B cell (primary cell): ENCODE data around the gene TMX2. TPM values are rescaled to one million over a fixed set of nuclear protein-coding genes. Genes with fewer than 3 reads are reported as not detected.

Experiments
- ATAC-seq: fragments of 200-7000 bp; cut with Tn5 transposase; one replicate; pipeline ENCODE4 v1.10.0; 2021; ENCODE audit warnings: low read depth, mild to moderate bottlenecking, moderate number of reproducible peaks, moderate library complexity
- CTCF ChIA-PET: fragments of 350-600 bp; sonication (Branson Sonifier 250); formaldehyde crosslinking; loops from one replicate; lab custom pipeline; 2021; ENCODE audit warnings: antibody characterized with exemption, inconsistent platforms; lab: Charles Lee
- POLR2A ChIA-PET: fragments of 350-600 bp; sonication (Branson Sonifier 250); formaldehyde crosslinking; loops from one replicate; lab custom pipeline; 2021; ENCODE audit warnings: antibody characterized with exemption; lab: Charles Lee
- DNase-seq: peaks from one replicate; pipeline ENCODE4 v3.0.0; 2013
- H2AFZ ChIP-seq: 2 replicates; pipeline ENCODE4 v1.6.1; 2012; ENCODE audit warnings: mild to moderate bottlenecking, low read depth, low read length; ENCODE audit not compliant: insufficient read depth, poor library complexity, severe bottlenecking
- H3K27ac ChIP-seq, 2 donors: 1 replicate in 1 of 2; 2 replicates in 1 of 2; pipeline ENCODE4 v1.5.1; 2012 to 2013; ENCODE audit warnings: low read length in 2 of 2, mild to moderate bottlenecking in 2 of 2, moderate library complexity in 1 of 2
- H3K27me3 ChIP-seq, 4 experiments: fragments of 200-600 bp in 1 of 4; sonication (generic) in 1 of 4; replicated peaks in 1 of 4; 1 replicate in 2 of 4; 2 replicates in 2 of 4; pipeline versions ENCODE4 v1.6.1 to v1.7.0; 2013 to 2016; ENCODE audit warnings: low read length in 3 of 4, mild to moderate bottlenecking in 2 of 4, mixed read lengths in 1 of 4, moderate library complexity in 1 of 4; ENCODE audit not compliant: insufficient read depth in 4 of 4, control insufficient read depth in 3 of 4; ENCODE audit errors: control extremely low read depth in 1 of 4
- H3K36me3 ChIP-seq, 2 experiments: replicated peaks in 1 of 2; 1 replicate in 1 of 2; 2 replicates in 1 of 2; pipeline versions ENCODE4 v1.6.1 to v1.7.1; 2013; ENCODE audit warnings: low read length in 1 of 2; ENCODE audit not compliant: insufficient read depth in 2 of 2, control insufficient read depth in 1 of 2; ENCODE audit errors: control extremely low read depth in 1 of 2, extremely low read depth in 1 of 2
- H3K4me1 ChIP-seq, 2 donors: fragments of 200-600 bp in 1 of 2; sonication (generic) in 1 of 2; 1 replicate in 1 of 2; 2 replicates in 1 of 2; pipeline versions ENCODE4 v1.5.1 to v1.6.1; 2013 to 2017; ENCODE audit warnings: low read length in 2 of 2; ENCODE audit not compliant: control insufficient read depth in 2 of 2, insufficient read depth in 2 of 2
- H3K4me2 ChIP-seq: replicated peaks from 2 replicates; pipeline ENCODE3; 2012; ENCODE audit warnings: mild to moderate bottlenecking, low read depth, low read length; ENCODE audit not compliant: poor library complexity, severe bottlenecking
- H3K4me3 ChIP-seq, 5 experiments: fragments of 200-600 bp in 1 of 5; sonication (generic) in 1 of 5; 1 replicate in 3 of 5; 2 replicates in 2 of 5; pipeline versions ENCODE4 v1.5.1 to v1.7.0; 2011 to 2016; ENCODE audit warnings: low read length in 4 of 5, mild to moderate bottlenecking in 4 of 5, low read depth in 2 of 5, control low read depth in 1 of 5, moderate library complexity in 1 of 5; ENCODE audit not compliant: insufficient read depth in 1 of 5; ENCODE audit errors: control extremely low read depth in 1 of 5, extremely low read depth in 1 of 5
- H3K79me2 ChIP-seq: fragments of 200-600 bp; sonication (generic); one replicate; pipeline ENCODE4 v1.6.0; 2016; ENCODE audit warnings: low read length; ENCODE audit not compliant: control insufficient read depth, insufficient read depth
- H3K9ac ChIP-seq: fragments of 200-600 bp; sonication (generic); 2 replicates; pipeline ENCODE4 v1.6.1; 2017; ENCODE audit warnings: mild to moderate bottlenecking, low read length, moderate library complexity
- H3K9me3 ChIP-seq, 3 donors: one replicate each; pipeline versions ENCODE4 v1.6.1 to v1.7.1; 2013; ENCODE audit warnings: low read length in 2 of 3; ENCODE audit not compliant: control insufficient read depth in 2 of 3, insufficient read depth in 1 of 3; ENCODE audit errors: control extremely low read depth in 1 of 3
- H4K20me1 ChIP-seq: 2 replicates; pipeline ENCODE4 v1.6.0; 2012; ENCODE audit warnings: mild to moderate bottlenecking, low read length; ENCODE audit not compliant: insufficient read depth, control insufficient read depth, poor library complexity, severe bottlenecking
- H3K27ac Mint-ChIP-seq: one replicate; pipeline ENCODE4 v1.8.0; 2021; ENCODE audit warnings: mixed read lengths
- H3K27me3 Mint-ChIP-seq: one replicate; pipeline ENCODE4 v1.8.0; 2021; ENCODE audit warnings: mixed read lengths
- H3K4me1 Mint-ChIP-seq: one replicate; pipeline ENCODE4 v1.8.0; 2021; ENCODE audit warnings: mixed read lengths
- H3K4me3 Mint-ChIP-seq: one replicate; pipeline ENCODE4 v1.8.0; 2021; ENCODE audit warnings: mixed read lengths
- H3K9me3 Mint-ChIP-seq: one replicate; pipeline ENCODE4 v1.8.0; 2022; ENCODE audit warnings: mixed read lengths; ENCODE audit not compliant: insufficient read depth
- CTCF ChIP-seq: fragments of 200-600 bp; IDR thresholded peaks from one replicate; pipeline ENCODE4 v1.8.0; 2022; ENCODE audit warnings: antibody characterized with exemption, mild to moderate bottlenecking
- EZH2 ChIP-seq: IDR thresholded peaks from 2 replicates; pipeline ENCODE4 v1.6.1; 2012; ENCODE audit warnings: borderline replicate concordance, low read depth, mild to moderate bottlenecking, moderate library complexity, low read length; ENCODE audit not compliant: insufficient read depth, poor library complexity, severe bottlenecking
- WGBS: methylation state at CpG from one replicate; pipeline ENCODE4 v1.1.5; 2013; ENCODE audit warnings: missing lambda C conversion rate; ENCODE audit not compliant: insufficient coverage; 5-methylcytosine and 5-hydroxymethylcytosine counted together
- intact Hi-C: fragments of 100-400 bp; cut with micrococcal nuclease; formaldehyde crosslinking; loops from one replicate; pipeline ENCODE4 v1.10.0; 2022
- polyA plus RNA-seq: library from polyadenylated mRNA; depleted of rRNA; stranded (reverse); fragments of >200 nt; gene quantifications from 2 replicates; pipeline ENCODE4 v1.2.3, GENCODE V29; 2012
- total RNA-seq, 2 donors: library from RNA; stranded (reverse); fragments of 120-200 nt in 1 of 2; gene quantifications; 1 replicate in 1 of 2; 2 replicates in 1 of 2; pipeline versions ENCODE4 v1.2.3 to v1.2.4, GENCODE V29; 2013 to 2022

TMX2 gene
- total and polyA plus RNA-seq, 2 donors (not counting 1 experiment from before 2014, with no cell fraction given) = 40.3 to 60.2 TPM

DNA sequence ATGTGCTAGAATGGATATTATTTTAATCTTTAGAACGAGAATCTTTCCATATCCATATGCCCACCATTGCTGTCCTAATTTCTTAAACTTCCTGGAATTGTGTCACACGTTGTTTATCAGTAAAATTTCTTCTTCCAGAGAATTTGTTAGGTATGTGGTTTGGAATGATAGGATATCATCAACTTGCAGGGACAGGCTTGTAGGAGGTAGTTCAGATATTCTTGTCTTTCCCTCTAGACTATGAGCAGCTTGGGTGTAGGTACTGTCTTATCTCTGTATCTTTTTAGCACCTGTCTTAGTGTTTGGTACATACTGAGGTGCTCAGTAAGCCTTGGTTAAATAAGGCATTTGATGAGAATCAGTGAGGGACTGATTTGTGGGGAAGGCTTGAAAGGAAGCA, 52.6 kb downstream of the TMX2 start:
- DNase-seq (no peak), ATAC-seq (no peak)
- Histone ChIP-seq H3K79me2 (peaks cover 76% of the 10 kb centered on the region), H3K36me3 (no peaks in the 10 kb centered on the region), H3K27me3 (no peaks in the 10 kb centered on the region), H3K9me3 (no peaks in the 10 kb centered on the region), H3K9ac (no peak overlapping the region), H3K4me1 (peaks cover 15 to 19% of the 10 kb centered on the region in 2 donors), H3K4me3 (no peak overlapping the region), H2AFZ (no peak overlapping the region), H3K4me2 (no peak overlapping the region), H3K27ac (no peak overlapping the region), H4K20me1 (no peaks in the 10 kb centered on the region)
- H3K4me1 Mint-ChIP-seq = peaks cover 30% of the 10 kb centered on the region
- H3K4me3 Mint-ChIP-seq = no peak overlapping the region
- intact Hi-C loops = no loop called here
- no peak overlapping the region for H3K27ac Mint-ChIP-seq
- no peaks in the 10 kb centered on the region for H3K9me3 Mint-ChIP-seq
- ChIA-PET POLR2A (no interaction called here), CTCF (interaction anchor here (1.0 to 6.0 kb wide), 3 partner anchors 13 to 35 kb away, joined by 4 to 68 read pairs (median 6); partner anchors contain the start of gene BTBD18)
- no CpG with 5 or more reads among the region's 2 CpGs for WGBS
- no peaks in the 10 kb centered on the region for H3K27me3 Mint-ChIP-seq
- TF ChIP-seq EZH2 = no peak
- TF ChIP-seq CTCF = no peak

- no peaks in the 10 kb centered on the region for H3K27me3 Mint-ChIP-seq
- H3K4me1 Mint-ChIP-seq = peaks cover 13% of the 10 kb centered on the region
- H3K27ac Mint-ChIP-seq = no peak overlapping the region
- Histone ChIP-seq H3K4me2 (no peak overlapping the region), H3K9me3 (no peaks in the 10 kb centered on the region), H2AFZ (no peak overlapping the region), H3K27me3 (no peaks in the 10 kb centered on the region), H3K4me1 (peaks cover 4 to 9% of the 10 kb centered on the region in 2 donors), H3K79me2 (peaks cover 82% of the 10 kb centered on the region), H3K27ac (peak overlapping the region in 1 of 2 donors; percentile 59), H4K20me1 (no peaks in the 10 kb centered on the region), H3K9ac (no peak overlapping the region), H3K36me3 (no peaks in the 10 kb centered on the region), H3K4me3 (no peak overlapping the region)
- DNase-seq = no peak
- H3K9me3 Mint-ChIP-seq = no peaks in the 10 kb centered on the region
- no peak overlapping the region for H3K4me3 Mint-ChIP-seq
- intact Hi-C loops = no loop called here
- TF ChIP-seq EZH2 (no peak), CTCF (no peak)
- no CpG with 5 or more reads among the region's 1 CpG for WGBS
- ATAC-seq = no peak
- CTCF ChIA-PET = interaction anchor here (0.7 to 0.8 kb wide), 2 partner anchors 30 to 1448 kb away, joined by 4 to 5 read pairs; no protein-coding TSS in a partner anchor
- POLR2A ChIA-PET = no interaction called here
These were observed 58.4 kb downstream of the TMX2 start for GRCh38 chr11:57770793-57771192.
